Ascending aorta (tissue), 2 donors: ENCODE results near the gene SLC9B1. TPM values are rescaled to one million over a fixed set of nuclear protein-coding genes. Genes with fewer than 3 reads are reported as not detected.
"Not testable (repeated sequence)": the region's sequence is repeated elsewhere in the genome, so short reads cannot be mapped to it uniquely, and the experiment has no call there.

Experiments used
- DNase-seq, 2 donors: peaks; one replicate each; pipeline ENCODE4 v3.0.0-alpha.2; 2019; ENCODE audit warnings: low spot score in 2 of 2
- H3K27ac ChIP-seq, 2 donors: fragments of 200-600 bp; sonication (generic); one replicate each; pipeline ENCODE4 v1.5.1; 2016 to 2017; ENCODE audit warnings: mild to moderate bottlenecking in 1 of 2
- H3K27me3 ChIP-seq: fragments of 200-600 bp; sonication (generic); one replicate; pipeline ENCODE4 v1.5.1; 2017
- H3K36me3 ChIP-seq, 2 donors: fragments of 200-600 bp; sonication (generic); one replicate each; pipeline ENCODE4 v1.5.1; 2016
- H3K4me1 ChIP-seq, 2 donors: fragments of 200-600 bp; sonication (generic); one replicate each; pipeline ENCODE4 v1.5.1; 2016 to 2017; ENCODE audit warnings: mild to moderate bottlenecking in 1 of 2
- H3K4me3 ChIP-seq, 2 donors: fragments of 200-600 bp; sonication (generic); one replicate each; pipeline ENCODE4 v1.5.1; 2016 to 2017; ENCODE audit warnings: mild to moderate bottlenecking in 1 of 2
- H3K9me3 ChIP-seq, 2 donors: fragments of 200-600 bp; sonication (generic); one replicate each; pipeline ENCODE4 v1.5.1; 2016
- intact Hi-C: fragments of 100-400 bp; cut with DNase I; formaldehyde crosslinking; loops from one replicate; pipeline ENCODE4 v1.15.1; 2023
- total RNA-seq: library from RNA; depleted of rRNA; stranded (reverse); fragments of >200 nt; gene quantifications from one replicate; pipeline ENCODE4 v1.1.0, GENCODE V29; 2016
- TF ChIP-seq, protein P1 (sequence below), 3 experiments: fragments of 200-600 bp in 2 of 3; fragments of 450-650 bp in 1 of 3; sonication (generic) in 2 of 3; IDR thresholded peaks; one replicate each; pipeline ENCODE4 v1.5.1; 2016 to 2019; ENCODE audit warnings: antibody characterized with exemption in 3 of 3, mild to moderate bottlenecking in 1 of 3, moderate library complexity in 1 of 3

Gene SLC9B1
- total RNA-seq, 1 donor from 2014 or later: not detected

DNA sequence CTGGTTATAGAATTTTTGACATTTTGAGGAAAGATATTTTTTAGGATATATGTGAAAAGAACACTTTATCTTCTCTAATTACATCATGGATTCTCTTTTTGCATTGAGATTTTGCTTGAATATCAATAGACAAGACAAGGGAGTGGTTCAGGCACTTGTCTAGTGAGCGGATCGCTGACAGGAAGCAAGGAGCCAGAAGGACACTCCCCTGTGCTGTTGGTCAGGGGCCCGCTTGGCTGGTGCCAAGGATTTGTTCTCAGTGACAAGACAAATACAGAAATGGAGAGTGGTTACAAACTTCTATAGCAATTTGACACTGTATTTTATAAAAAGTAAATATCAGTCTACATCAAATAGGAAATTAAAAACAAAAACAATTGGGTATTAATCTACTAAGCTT, 60.0 kb downstream of the SLC9B1 start:
- intact Hi-C loops: no loop called here
- DNase-seq: no peak
- no peaks in the 10 kb centered on the region for H3K4me1 ChIP-seq
- no peaks in the 10 kb centered on the region for H3K9me3 ChIP-seq
- no peaks in the 10 kb centered on the region for H3K27me3 ChIP-seq
- no peak overlapping the region for H3K4me3 ChIP-seq
- H3K36me3 ChIP-seq: no peaks in the 10 kb centered on the region
- H3K27ac ChIP-seq: no peak overlapping the region
- TF ChIP-seq, protein P1, sequence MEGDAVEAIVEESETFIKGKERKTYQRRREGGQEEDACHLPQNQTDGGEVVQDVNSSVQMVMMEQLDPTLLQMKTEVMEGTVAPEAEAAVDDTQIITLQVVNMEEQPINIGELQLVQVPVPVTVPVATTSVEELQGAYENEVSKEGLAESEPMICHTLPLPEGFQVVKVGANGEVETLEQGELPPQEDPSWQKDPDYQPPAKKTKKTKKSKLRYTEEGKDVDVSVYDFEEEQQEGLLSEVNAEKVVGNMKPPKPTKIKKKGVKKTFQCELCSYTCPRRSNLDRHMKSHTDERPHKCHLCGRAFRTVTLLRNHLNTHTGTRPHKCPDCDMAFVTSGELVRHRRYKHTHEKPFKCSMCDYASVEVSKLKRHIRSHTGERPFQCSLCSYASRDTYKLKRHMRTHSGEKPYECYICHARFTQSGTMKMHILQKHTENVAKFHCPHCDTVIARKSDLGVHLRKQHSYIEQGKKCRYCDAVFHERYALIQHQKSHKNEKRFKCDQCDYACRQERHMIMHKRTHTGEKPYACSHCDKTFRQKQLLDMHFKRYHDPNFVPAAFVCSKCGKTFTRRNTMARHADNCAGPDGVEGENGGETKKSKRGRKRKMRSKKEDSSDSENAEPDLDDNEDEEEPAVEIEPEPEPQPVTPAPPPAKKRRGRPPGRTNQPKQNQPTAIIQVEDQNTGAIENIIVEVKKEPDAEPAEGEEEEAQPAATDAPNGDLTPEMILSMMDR (IDR thresholded peaks at IDR 0.05): no peak

DNA sequence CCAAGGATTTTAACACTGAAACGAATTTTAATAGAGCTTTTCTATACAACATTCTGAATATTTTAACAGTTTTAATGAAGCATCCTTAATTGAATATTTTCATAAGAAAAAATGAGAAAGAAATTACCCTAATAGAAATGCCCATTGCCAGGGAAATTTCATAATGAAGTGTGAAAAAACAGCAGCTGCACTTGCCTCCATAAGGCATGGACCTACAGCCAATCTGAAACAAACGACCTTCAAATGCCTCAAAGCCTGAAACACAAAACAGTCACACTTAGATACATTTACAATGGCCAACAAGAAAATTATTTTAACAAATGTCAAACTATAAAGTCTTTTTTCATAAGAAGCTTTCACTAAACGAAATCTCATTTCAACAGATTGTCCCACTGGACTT, 74.4 kb downstream of the SLC9B1 start:
- TF ChIP-seq, protein P1 (IDR thresholded peaks at IDR 0.05): no peak
- Histone ChIP-seq H3K4me1 (no peaks in the 10 kb centered on the region), H3K27me3 (no peaks in the 10 kb centered on the region), H3K27ac (no peak overlapping the region), H3K4me3 (no peak overlapping the region), H3K9me3 (no peaks in the 10 kb centered on the region), H3K36me3 (no peaks in the 10 kb centered on the region)
- DNase-seq: no peak
- intact Hi-C loops: no loop called here

DNA sequence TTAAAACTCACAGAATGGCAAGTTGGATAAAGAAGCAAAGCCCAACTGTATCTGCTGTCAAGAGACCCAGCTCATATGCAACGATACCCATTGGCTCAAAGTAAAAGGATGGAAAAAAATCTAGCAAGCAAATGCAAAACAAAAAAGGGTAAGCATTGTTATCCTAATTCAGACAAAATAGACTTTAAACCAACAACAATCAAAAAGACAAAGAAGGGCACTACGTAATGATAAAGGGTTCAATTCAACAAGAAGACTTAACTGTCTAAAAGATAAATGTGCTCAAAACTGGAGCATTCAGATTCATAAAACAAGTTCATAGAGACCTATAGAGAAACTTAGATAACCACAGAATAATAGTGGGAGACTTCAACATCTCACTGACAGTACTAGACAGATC, 81.4 kb downstream of the SLC9B1 start:
- H3K9me3 ChIP-seq, H3K4me1 ChIP-seq, H3K4me3 ChIP-seq, H3K27ac ChIP-seq, H3K36me3 ChIP-seq, H3K27me3 ChIP-seq, intact Hi-C loops, DNase-seq: not testable (repeated sequence)

DNA sequence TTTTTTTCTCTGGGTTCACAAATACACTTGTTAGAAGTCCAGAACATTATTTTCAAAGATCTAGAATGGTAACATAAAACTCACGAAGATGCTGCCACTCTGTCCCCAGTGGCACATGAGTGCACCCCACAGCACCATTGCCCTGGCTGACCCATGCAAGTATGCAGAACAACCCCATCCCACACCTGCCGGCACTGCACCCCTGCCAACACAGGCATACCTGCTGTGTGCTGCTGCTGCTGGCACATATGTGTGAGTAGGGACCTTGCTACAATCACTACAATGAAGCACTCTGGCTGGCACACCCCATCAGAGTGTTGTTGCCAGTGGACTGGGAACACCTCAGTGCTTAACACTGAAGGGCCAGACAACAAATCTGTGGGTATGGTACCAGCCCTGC, 83.8 kb downstream of the SLC9B1 start:
- intact Hi-C loops: no loop called here
- Histone ChIP-seq H3K9me3 (no peaks in the 10 kb centered on the region), H3K27me3 (no peaks in the 10 kb centered on the region), H3K4me3 (no peak overlapping the region), H3K27ac (no peak overlapping the region), H3K4me1 (no peaks in the 10 kb centered on the region), H3K36me3 (no peaks in the 10 kb centered on the region)
- TF ChIP-seq, protein P1 (IDR thresholded peaks at IDR 0.05): no peak
- no peak for DNase-seq

DNA sequence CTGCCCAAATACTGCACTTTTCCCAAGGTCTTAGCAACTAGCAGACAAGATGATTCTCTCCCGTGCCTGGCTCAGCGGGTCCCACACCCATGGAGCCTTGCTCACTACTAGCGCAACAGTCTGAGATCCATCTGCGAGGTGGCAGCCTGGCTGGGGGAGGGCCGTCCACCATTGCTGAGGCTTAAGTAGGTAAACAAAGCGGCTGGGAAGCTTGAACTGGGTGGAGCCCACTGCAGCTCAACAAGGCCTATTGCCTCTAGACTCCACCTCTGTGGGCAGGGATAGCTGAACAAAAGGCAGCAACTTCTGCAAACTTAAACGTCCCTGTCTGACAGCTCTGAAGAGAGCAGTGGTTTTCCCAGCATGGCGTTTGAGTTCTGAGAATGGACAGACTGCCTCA, 99.8 kb downstream of the SLC9B1 start:
- intact Hi-C loops, H3K4me3 ChIP-seq, H3K4me1 ChIP-seq, DNase-seq, H3K9me3 ChIP-seq, H3K27ac ChIP-seq, H3K27me3 ChIP-seq, H3K36me3 ChIP-seq: not testable (repeated sequence)

DNA sequence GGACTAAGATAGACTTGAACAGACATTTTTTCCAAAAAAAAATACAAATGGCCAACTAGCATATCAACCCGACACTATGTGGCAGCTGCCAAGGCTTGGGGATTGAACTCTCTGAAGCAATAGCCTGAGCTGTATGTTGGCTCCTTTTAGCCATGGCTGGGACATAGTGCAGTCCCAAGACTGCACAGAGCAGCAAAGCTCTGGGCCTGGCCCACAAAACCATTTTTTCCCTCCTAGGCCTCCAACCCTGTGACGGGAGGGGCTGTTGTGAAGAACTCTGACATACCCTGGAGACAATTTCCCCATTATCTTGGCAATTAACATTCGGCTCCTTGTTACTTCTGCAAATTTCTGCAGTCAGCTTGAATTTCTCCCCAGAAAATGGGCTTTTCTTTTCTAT, 100.6 kb downstream of the SLC9B1 start:
- H3K4me1 ChIP-seq: no peaks in the 10 kb centered on the region
- no peak overlapping the region for H3K4me3 ChIP-seq
- no peaks in the 10 kb centered on the region for H3K36me3 ChIP-seq
- H3K27me3 ChIP-seq: no peaks in the 10 kb centered on the region
- H3K27ac ChIP-seq: no peak overlapping the region
- TF ChIP-seq, protein P1 (IDR thresholded peaks at IDR 0.05): no peak
- no peak for DNase-seq
- peaks cover 0 to 5% of the 10 kb centered on the region in 2 donors for H3K9me3 ChIP-seq
- intact Hi-C loops: no loop called here

DNA sequence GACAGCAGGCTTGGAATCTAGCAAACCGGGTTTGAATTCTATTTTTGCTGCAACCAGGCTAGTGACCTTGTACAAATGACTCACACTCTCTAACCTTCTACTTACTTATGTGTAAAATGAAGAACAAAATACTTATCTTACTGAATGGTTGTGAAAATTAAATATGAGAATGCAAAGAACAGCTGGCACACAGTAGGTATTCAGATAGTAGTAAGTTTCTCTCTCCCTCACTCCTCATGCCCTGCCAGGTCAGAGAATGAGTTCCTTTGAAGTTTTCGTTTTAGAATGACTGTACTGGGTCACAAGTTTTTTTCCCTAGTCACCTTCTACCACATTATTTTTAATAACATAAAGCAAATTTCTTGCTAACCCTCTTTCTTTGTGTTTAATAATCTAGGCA, 117.7 kb downstream of the SLC9B1 start:
- Histone ChIP-seq H3K27ac (no peak overlapping the region), H3K9me3 (no peaks in the 10 kb centered on the region), H3K4me1 (no peaks in the 10 kb centered on the region), H3K4me3 (no peak overlapping the region), H3K27me3 (no peaks in the 10 kb centered on the region), H3K36me3 (no peaks in the 10 kb centered on the region)
- no peak for DNase-seq
- intact Hi-C loops: no loop called here
- TF ChIP-seq, protein P1 (IDR thresholded peaks at IDR 0.05): no peak

DNA sequence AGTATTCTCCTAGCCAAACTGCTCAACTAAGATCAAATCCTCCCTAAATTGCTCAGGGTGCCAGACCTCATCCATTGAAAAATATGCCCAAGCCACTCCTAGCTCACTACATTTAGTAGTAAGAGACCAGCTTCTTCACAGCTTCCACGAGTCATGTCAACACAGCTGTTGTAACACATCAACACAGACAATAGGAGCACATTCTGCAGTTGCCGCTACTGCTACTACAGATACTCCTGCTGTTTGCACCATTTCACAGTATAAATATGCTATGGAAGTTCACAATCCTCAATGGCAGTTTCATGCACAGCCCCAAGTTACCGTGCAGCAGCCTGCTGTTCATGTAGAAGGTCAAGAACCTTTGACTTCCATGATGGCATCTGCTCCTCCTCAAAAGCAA, 121.9 kb downstream of the SLC9B1 start:
- intact Hi-C loops, DNase-seq, H3K4me3 ChIP-seq, H3K36me3 ChIP-seq, H3K4me1 ChIP-seq, H3K27ac ChIP-seq, H3K9me3 ChIP-seq, H3K27me3 ChIP-seq: not testable (repeated sequence)

DNA sequence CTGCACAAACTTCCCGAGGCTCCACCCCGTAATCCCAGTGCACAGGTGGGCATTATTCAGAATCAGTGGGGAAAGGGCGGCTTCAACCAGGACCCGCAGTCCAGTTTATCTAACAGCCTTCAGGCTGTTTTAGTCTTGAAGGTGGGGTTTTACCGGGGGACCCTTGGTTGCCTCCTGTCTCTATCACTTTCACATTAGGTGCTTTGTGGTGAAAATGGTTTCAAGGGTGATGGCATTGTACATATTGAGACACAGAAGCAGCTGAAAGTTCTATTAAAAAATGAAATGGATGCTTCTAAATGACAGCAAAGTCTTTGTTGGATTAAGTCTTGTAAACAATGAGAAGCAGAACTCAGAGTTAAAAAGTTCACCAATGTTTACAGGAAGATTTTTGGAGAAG, 123.0 kb downstream of the SLC9B1 start:
- intact Hi-C loops, H3K36me3 ChIP-seq: not testable (repeated sequence)

DNA sequence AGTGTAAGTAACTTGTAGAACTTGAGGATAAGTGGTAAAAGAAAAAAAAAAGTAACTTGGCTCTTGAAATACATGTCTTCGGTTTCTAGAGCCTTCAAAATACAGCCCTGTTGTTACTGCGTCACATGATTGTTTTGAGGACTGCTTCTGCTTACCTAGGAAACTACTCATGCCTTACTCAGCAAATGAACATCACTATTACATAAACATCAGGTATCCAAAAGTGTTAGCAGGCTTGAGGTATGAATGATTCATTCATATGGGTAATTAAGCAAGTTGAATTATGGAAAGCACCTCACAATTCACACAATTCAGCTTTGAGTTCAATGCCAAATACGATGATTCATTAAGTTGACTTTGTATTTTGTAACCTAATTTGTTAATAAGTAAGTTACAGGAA, 129.6 kb downstream of the SLC9B1 start:
- H3K4me3 ChIP-seq, H3K27me3 ChIP-seq: not testable (repeated sequence)

More for the DNA sequence above, 123.0 kb downstream of the SLC9B1 start:
- DNase-seq, H3K9me3 ChIP-seq, H3K27me3 ChIP-seq, H3K4me3 ChIP-seq, H3K4me1 ChIP-seq, H3K27ac ChIP-seq: not testable (repeated sequence)

More for the DNA sequence above, 129.6 kb downstream of the SLC9B1 start:
- H3K36me3 ChIP-seq, H3K4me1 ChIP-seq, intact Hi-C loops, H3K27ac ChIP-seq, DNase-seq, H3K9me3 ChIP-seq: not testable (repeated sequence)
